Measurements from ENCODE around the gene TRIL.

- TF ChIP-seq POLR2A (IDR thresholded peaks at IDR 0.05) (no peak), CTCF (IDR thresholded peaks at IDR 0.05 in 4 of 5, conservative IDR thresholded peaks at IDR 0.05 in 1 of 5) (no peak)
These were observed 20.5 kb downstream of the TRIL start for GRCh38 chr7:28937619-28938018.

Data from gastrocnemius medialis (tissue), 4 donors.